Coronary artery (tissue), 2 donors: ENCODE results near the gene PRKAR2A.

Experiments
- DNase-seq: peaks from one replicate; pipeline ENCODE4 v3.0.0-alpha.2; 2017; ENCODE audit warnings: low spot score
- H3K27ac ChIP-seq, 2 donors: fragments of 200-600 bp; sonication (generic); one replicate each; pipeline ENCODE4 v1.5.1; 2016 to 2019
- H3K4me3 ChIP-seq: fragments of 200-600 bp; sonication (generic); 2 replicates; pipeline ENCODE4 v1.5.1; 2016; ENCODE audit warnings: mild to moderate bottlenecking, moderate library complexity
- TF ChIP-seq, protein P1 (sequence below): fragments of 200-600 bp; sonication (generic); IDR thresholded peaks from one replicate; pipeline ENCODE4 v1.5.1; 2019; ENCODE audit warnings: antibody characterized with exemption

Gene PRKAR2A

GRCh38 chr3:48716982-48717746, 130.5 kb downstream of the PRKAR2A start, which contains the start of gene IP6K2:
Gene IP6K2 (minus strand): TSS chr3:48717221. CDS start chr3:48695291, 21,930 bp downstream.
- TF ChIP-seq, protein P1, sequence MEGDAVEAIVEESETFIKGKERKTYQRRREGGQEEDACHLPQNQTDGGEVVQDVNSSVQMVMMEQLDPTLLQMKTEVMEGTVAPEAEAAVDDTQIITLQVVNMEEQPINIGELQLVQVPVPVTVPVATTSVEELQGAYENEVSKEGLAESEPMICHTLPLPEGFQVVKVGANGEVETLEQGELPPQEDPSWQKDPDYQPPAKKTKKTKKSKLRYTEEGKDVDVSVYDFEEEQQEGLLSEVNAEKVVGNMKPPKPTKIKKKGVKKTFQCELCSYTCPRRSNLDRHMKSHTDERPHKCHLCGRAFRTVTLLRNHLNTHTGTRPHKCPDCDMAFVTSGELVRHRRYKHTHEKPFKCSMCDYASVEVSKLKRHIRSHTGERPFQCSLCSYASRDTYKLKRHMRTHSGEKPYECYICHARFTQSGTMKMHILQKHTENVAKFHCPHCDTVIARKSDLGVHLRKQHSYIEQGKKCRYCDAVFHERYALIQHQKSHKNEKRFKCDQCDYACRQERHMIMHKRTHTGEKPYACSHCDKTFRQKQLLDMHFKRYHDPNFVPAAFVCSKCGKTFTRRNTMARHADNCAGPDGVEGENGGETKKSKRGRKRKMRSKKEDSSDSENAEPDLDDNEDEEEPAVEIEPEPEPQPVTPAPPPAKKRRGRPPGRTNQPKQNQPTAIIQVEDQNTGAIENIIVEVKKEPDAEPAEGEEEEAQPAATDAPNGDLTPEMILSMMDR: no peak
- Histone ChIP-seq H3K4me3 (peak within 1 kb of the TSS; percentile 92), H3K27ac (peak within 1 kb of the TSS; percentile 78 to 81)
- DNase-seq: peak; percentile 99

- TF ChIP-seq, protein P1: no peak
- peak; percentile 76 for DNase-seq
- Histone ChIP-seq H3K4me3 (peak overlapping the region; percentile 92), H3K27ac (peak overlapping the region; percentile 78 to 81)
These were observed 131.1 kb downstream of the PRKAR2A start for GRCh38 chr3:48716508-48716981.

GRCh38 chr3:48715174-48715800, 132.4 kb downstream of the PRKAR2A start:
- no peak for DNase-seq
- Histone ChIP-seq H3K4me3 (peak overlapping the region; percentile 92), H3K27ac (no peak overlapping the region)
- TF ChIP-seq, protein P1: no peak

DNA sequence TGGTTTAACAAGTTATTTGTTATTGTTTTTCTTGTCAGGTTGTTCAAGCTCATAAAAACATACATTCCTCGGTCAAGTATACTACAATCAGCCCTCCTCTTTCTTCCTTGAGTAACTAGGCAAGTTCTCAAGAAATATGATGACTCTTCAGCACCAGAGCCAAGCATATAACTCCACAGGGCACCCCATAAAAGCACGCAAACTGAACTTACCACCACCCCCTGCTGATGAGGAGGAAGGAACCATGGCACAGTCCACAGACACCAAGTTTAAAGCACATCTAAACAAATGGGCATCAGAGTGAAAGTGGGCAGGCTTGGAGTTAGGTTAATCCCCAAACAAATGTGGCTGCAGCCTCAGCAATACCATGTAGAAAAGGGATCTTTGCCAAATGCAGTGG, 135.9 kb downstream of the PRKAR2A start:
- TF ChIP-seq, protein P1: no peak
- no peak for DNase-seq
- Histone ChIP-seq H3K27ac (peak overlapping the region in 1 of 2 donors; percentile 15), H3K4me3 (no peak overlapping the region)

DNA sequence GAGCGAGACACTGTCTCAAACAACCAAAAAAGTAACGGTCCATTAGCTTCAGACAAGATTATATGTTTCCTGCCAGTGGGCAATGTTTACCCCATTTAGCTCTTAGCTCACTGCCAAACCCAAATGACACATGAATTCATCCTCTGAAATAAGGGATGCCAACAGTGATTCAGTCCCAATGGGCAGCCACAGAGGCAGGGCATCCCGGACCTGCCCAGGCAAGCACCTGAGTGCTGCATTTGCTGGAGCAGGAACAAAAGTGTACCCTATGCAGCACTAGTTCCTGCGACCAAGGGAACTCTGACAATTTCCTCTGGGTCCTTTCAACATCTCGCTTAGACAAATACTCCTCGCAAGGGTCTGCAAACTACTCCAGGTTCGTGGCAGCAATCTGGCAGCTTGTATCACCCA, 138.6 kb downstream of the PRKAR2A start:
- TF ChIP-seq, protein P1: no peak
- no peak for DNase-seq
- peak overlapping the region; percentile 12 for H3K4me3 ChIP-seq
- H3K27ac ChIP-seq: peak overlapping the region in 1 of 2 donors; percentile 54

GRCh38 chr3:48708481-48708889, 139.2 kb downstream of the PRKAR2A start:
- Histone ChIP-seq H3K4me3 (peak overlapping the region; percentile 12), H3K27ac (peak overlapping the region in 1 of 2 donors; percentile 54)
- TF ChIP-seq, protein P1: no peak
- DNase-seq: no peak
